Stimulated activated CD4-positive, alpha-beta T cell treated with anti-CD3 and anti-CD28 coated beads, TNF-alpha, amount 100 ng/mL, for 48 hours (primary cell): ENCODE results near the gene TAGLN.
"Not testable (repeated sequence)": the region's sequence is repeated elsewhere in the genome, so short reads cannot be mapped to it uniquely, and the experiment has no call there.

Experiments used
- DNase-seq, 3 donors: peaks; one replicate each; pipeline ENCODE4 v3.0.0-alpha.2; 2020; ENCODE audit warnings: low read depth in 3 of 3

Gene TAGLN

DNA sequence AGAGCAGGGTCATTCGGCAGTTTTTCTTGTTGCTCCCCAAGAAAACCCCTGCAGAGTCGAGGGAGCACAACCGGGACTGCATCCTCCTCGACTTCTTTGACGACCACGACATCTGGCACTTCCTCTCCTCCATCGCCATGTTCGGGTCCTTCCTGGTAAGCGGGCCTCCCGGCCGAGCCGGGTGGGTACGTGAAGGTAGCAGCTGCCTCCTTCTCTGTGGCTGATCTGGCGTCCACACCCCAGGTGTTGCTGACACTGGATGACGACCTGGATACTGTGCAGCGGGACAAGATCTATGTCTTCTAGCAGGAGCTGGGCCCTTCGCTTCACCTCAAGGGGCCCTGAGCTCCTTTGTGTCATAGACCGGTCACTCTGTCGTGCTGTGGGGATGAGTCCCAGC, 3.4 kb upstream of the TAGLN start:
- DNase-seq = no peak

DNA sequence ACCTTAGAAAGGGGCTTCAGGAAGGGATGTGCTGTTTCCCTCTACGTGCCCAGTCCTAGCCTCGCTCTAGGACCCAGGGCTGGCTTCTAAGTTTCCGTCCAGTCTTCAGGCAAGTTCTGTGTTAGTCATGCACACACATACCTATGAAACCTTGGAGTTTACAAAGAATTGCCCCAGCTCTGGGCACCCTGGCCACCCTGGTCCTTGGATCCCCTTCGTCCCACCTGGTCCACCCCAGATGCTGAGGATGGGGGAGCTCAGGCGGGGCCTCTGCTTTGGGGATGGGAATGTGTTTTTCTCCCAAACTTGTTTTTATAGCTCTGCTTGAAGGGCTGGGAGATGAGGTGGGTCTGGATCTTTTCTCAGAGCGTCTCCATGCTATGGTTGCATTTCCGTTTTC, 2.2 kb upstream of the TAGLN start:
- DNase-seq = no peak

DNA sequence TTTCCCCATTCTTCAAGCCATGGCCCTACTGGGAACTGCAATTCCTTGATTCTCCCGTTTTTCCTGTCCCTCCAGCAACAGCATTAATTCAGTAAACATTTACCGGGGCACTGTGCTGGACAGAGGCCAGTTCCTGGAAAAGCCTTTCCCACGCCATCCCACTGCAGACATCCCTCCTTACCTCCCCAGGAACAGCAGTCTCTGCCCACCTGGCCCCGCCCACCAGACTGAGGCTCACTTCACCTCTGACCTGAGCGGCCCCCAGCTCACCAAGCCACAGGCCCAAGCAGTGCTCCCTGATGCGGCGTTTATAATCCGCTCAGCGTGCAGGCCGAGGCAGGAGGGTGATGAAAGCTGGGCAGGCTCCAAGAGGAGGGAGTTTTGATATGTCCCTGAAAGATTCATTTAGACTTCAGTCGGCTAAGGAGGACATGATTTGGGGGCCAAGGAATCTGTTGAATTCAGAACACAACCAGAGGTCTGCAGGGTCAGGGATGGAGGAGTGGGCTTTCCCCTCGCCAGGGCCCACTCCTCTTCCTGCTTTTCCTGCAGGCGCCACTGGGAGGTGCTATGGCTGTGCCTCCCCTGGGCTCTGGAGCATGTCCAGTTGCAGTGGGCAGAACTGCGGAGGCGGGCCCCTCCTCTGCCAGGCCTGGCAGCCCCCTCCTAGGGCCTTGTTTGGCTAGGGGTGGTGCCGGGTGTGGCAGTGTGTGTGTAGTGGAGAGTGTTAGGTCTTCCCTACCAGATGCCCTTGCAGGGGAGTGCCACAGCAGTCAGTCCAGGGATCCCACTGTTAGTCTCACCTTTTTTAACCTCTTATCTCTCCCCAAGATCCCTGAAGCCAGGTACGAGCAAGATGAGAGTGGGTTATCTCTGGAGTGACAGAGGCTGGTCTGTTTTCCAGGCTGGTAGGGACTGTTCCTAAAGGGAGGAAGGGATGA, 1.4 kb upstream of the TAGLN start:
- DNase-seq = no peak

DNA sequence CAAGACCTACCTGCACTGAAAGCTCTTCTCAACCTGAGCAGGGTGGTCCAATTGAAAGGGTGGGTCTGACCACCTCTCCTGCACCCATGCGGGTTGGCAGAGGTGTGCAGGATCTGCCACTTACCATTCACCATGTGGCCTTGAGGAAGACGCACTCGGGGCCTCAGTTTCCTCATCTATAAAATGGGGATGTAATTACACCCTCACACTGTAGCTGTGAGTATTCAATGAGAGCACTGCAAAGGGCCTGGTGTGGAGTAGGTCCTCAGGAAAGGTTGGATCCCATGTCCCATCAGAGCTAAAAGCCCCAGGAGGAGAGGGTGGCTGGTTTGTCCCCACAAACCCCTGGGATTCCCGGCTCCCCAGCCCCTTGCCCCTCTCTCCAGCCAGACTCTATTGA, 557 bp upstream of the TAGLN start:
- DNase-seq = no peak

DNA sequence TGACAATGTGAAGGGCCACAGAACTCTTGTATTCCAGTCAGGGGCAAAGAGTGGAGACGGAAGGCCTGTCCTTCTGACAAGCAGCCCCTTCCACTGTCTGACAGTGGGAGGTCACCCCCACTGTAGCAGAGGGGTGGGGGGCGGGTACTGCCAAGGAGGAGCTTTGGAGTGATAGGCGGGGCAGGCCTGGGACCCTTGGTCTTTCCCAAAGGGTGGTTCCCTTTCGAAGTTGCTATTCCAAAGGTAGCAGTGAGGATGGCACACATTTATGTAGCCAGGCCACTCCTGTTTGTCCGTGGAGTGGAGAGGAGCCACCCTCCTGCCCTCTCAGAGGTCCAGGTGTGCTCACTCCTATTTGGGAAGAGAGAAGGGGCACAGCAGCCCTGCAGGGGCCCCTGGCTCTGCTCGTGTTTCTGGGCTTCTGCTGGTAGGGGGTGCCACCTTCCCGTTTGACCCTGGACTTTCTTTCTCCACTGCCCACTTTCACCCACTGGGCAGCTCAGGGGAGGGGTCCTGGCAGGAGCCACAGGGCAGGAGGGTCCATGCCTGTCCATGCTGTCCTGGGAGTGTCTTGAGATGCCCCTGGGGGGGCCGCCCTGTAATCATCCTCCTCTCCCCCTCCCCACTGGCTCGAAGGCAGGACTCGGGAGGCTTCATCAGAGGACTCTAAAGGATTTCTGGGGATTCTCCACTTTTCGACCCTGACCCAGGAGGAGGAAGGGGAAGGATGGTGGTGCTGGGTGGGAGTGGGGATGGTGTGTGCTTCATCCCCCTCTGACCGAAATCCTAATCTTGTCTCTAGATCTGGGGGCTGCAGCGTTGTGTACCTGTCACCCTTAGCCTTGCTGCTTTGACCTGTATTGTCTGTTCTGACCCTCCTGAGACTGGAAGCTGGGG, 994 bp downstream of the TAGLN start:
- DNase-seq = no peak

DNA sequence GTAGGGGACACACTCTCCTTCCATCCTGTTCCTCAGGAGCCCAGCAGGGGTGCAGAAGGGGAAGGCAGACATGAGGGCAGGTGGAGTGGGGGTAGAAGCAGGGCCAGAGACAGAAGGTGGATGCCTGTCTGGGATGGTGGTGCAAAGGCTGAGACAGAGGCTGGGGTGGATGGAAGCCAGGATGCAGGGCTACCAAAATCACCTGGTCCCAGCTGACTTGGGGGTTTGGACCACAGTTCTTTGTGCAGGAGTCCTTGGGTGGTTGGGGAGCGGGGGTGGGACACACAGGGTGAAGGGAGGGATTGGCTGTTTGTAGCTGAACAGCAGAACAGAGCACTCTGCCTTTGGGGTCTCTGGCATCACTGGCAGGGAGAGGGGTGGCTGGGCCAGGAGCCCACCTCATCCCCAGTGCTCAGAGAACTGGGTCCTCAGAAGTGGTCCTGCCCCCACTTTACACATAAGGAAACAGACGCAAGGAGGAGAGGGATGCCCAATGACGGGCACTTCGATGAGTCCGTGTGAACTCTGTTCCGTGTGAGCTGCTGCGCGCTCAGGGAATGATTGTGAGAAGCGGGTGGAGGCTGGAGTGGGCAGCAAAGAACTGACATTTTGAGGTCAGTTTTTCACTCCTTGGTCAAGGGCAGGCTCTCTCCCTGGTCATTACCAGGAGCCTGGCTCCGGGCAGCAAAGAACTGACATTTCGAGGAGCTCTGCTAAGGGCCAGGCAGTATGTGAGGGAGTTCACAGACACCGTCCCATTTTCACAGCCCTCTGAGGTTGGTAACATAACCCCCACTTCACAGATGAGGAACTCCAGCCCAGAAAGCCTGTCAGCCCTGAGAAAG, 1.9 kb downstream of the TAGLN start:
- DNase-seq = no peak

DNA sequence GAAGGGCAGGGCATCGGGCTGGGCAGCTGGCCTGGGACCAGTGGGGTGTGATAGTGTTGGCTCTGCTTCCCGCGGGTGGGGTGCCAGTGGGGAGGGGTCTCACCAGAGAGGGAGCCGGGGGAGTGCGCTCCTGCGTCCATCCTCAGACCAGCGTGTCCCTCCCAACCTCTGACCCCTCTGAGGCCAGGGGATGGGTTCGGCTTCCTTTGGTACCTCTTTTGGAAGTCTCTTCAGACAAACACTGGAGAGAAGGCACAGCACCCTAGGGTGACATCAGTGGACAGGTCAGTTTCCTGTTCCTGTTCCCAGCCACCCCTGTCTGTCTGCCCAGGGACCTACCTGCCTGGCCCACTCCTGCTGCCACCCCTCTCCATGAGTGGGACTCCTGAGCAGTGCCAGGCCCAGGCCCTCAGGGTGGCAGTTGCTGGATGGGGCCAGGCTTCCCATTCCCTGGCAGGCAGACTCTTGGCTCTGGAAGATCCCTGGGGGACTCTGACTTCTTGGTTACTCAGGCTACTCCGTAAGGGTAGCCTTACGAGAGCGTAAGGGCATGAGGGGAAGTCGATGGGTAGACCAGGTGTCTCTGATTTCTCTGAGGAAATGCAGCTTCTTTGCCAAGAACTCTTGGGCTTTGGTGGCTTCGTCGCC, 2.6 kb downstream of the TAGLN start:
- no peak for DNase-seq

DNA sequence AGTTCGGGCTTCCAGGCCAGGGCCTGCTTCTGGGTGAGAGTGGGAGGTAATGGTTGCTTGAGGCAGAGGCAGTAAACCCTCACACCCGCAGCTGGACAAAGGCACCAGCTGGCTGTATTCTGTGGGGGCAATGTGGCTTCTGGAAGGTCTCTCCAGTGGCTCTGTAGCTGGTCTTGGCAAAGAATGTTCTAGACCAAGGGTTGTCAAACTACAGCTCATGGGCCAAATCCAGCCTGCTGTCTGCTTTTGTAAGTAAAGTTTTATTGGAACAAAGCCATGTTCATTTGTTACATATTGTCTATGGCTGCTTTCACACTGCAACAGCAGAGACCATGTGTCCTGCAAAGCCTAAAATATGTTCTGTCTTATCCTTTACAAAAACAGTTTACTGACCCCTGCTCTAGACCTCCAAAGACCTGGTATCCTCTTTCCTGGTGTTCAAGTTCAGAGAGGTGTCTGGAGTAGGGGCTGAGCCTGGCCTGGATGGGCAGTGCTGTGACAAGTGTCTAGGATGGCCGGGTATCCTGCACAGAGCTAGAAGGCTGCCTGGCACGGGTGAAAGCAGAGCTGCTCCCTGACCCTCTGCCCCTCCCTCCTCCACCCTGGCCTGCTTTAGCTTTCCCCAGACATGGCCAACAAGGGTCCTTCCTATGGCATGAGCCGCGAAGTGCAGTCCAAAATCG, 3.4 kb downstream of the TAGLN start:
- DNase-seq = no peak

DNA sequence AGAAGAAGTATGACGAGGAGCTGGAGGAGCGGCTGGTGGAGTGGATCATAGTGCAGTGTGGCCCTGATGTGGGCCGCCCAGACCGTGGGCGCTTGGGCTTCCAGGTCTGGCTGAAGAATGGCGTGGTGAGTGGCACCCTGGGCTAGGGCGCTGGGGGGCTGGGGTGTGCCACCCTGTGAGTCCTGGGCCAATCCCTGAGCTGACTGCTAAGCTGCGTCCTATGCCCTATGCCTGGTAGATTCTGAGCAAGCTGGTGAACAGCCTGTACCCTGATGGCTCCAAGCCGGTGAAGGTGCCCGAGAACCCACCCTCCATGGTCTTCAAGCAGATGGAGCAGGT, 3.9 kb downstream of the TAGLN start:
- DNase-seq = no peak

DNA sequence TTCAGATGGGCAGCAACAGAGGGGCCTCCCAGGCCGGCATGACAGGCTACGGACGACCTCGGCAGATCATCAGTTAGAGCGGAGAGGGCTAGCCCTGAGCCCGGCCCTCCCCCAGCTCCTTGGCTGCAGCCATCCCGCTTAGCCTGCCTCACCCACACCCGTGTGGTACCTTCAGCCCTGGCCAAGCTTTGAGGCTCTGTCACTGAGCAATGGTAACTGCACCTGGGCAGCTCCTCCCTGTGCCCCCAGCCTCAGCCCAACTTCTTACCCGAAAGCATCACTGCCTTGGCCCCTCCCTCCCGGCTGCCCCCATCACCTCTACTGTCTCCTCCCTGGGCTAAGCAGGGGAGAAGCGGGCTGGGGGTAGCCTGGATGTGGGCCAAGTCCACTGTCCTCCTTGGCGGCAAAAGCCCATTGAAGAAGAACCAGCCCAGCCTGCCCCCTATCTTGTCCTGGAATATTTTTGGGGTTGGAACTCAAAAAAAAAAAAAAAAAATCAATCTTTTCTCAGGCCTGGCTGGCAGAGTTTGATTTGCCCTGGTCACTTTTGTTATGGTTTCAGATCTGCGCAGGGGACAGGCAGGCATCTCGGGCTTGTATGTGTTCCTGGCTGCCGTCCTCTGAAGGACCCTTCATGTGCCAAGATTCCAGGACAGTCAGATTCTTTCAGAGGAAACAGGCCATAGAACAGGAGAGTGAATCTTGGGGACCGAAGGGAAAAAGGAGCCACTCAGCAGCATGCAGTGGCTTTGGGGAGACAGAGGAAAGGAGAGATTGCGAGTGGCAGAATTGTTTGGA, 5.3 kb downstream of the TAGLN start:
- no peak for DNase-seq

DNA sequence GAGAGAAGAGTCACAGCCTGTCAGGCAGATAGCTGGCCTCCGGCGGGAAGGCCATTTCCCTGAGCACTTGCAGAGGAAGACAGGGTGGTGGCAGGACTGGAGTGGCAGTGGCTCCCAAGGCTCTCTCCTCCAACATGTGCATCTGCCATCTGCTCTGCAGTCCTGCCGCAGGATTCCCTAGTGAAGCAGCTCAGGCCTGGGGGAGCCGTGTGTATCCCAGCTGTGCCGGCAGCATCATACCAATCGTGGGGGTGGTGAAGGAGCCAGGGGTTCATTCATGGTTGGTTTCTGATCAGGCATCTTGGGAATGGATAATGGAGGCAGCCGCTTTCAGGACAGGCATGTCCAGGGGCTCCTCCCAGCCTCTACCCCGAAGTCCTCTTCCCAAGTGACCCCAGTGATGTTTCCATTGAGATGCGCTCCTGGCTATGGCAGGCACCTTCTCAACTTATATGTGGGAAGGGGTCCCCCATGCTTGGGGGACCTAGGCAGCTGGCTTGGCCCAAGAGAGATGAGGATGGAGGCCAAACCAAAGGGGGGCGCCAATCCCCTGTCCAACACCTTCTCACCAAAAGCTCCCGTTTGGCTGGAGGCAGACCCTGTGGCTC, 6.1 kb downstream of the TAGLN start:
- DNase-seq = no peak

DNA sequence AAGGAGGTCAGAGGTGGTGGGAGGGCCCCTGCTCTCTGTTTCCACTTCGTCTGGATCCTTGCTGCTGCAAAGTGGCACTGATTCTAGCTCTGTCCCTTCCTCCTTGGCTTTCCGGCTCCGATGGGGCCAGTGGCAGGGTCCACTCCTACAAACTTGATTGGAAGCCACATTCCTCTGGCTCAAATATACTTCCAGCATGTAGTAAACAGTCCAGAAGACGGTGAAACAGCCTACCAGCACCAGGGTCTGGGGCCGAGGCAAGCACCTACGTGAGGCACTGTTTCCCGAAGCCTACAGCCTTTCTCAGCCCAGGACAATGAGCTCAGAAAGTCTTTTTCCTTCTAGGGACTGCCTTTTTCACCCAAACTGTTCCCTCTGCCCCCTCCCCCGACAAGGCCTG, 6.9 kb downstream of the TAGLN start:
- not testable (repeated sequence) for DNase-seq

DNA sequence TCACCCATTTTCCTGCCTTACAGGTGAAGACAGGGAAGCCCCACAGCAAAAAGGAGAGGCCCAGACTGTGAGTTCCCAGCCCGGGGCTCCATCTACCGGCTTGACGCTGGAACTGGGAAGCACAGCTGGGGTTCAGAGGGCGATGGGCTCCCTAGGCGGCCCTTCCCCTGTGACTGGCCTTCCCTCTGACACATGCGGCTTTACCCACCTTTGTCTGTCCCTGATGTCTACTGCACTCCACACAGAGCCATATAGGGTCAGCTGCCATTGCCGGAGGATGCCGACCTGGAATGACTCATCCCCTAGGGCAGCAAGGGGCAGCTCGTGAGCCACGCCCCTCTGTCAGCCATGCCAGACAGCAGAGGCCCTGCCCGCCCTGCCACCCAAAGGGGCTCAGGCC, 7.7 kb downstream of the TAGLN start:
- DNase-seq = not testable (repeated sequence)

DNA sequence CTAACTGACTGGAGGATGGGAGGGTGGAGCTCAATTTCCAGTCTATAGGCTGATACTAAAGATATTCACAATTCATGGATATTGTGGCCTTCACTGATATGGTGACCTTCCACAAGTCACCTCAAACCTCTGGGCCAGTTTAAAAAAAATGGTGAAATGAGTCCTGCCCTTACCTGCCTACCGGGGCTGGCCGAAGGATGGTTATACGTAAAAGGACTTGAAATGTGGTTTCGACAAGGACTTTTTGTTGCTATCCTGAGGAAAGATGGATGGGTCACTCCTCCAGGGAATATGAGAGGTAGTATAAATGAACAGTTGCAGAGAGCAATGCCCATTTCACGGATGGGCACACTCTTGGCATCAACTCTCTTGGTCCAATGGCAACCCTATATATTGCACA, 8.3 kb downstream of the TAGLN start:
- DNase-seq = not testable (repeated sequence)

DNA sequence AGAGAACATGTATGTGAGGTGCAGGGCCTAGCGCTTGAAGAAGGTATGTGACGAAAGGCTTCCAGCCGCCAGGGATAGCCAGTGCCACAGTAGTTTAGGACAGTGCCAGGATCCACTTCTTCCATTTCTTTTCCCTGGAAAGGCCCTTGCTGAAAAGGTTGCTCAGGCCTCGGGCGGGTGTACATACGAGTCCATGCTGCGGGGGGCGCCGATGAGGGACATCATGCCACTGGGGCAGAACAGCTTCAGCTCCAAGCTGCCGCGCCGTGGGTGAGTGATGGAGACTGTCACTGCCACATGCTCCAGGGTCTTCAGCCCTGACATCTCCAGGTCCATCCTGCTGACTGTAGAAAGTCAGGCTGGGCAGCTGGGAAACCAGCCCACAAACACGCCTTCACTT, 9.5 kb downstream of the TAGLN start:
- not testable (repeated sequence) for DNase-seq

DNA sequence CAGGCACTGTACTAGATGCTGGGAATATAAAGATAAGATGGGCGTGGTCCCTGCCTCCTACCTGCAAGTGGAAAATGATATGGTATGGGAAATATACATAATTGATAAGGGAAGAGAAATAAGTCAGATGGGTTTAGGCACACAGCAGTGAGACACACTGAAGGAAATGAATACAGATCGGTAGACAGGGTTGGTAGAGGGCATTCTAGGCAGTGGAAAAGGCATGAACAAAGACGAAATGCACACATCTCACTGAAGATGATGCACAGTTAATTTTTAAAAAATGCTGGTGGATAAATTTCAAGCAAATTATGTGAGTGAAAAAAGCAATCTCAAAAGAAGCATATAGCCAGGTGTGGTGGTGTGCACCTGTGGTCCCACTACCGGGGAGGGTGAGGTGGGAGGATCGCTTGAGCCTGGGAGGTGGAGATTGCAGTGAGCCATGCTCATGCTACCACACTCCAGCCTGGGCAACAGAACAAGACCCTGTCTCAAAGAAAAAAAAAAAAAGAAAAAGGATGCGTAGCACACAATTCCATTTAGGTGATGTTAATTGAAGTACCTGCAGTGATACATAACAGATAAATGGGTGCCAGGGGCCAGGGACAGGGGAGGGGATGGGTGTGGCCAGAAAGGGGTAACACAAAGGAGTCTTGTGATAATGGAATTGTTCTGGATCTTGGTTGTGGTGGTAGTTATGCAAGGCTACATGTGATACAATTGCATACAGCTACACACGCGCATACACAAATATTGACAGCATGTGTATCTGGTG, 10.4 kb downstream of the TAGLN start:
- not testable (repeated sequence) for DNase-seq

DNA sequence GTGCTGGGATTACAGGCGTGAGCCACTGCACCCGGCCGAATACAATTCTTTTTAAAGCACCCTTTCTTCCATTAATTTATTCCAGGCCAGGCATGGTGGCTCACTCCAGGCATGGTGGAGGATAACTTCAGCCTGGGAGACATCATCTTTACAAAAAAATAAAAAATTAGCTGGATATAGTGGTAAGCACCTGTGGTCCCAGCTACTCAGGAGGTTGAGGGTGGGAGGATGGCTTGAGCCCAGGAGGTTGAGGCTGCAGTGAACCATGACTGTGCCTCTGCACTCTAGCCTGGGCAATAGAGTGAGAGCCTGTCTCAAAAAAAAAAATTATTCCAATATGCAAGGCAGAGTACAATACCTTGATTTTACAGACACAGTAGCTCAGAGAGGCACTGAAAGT, 11.4 kb downstream of the TAGLN start:
- DNase-seq = no peak

DNA sequence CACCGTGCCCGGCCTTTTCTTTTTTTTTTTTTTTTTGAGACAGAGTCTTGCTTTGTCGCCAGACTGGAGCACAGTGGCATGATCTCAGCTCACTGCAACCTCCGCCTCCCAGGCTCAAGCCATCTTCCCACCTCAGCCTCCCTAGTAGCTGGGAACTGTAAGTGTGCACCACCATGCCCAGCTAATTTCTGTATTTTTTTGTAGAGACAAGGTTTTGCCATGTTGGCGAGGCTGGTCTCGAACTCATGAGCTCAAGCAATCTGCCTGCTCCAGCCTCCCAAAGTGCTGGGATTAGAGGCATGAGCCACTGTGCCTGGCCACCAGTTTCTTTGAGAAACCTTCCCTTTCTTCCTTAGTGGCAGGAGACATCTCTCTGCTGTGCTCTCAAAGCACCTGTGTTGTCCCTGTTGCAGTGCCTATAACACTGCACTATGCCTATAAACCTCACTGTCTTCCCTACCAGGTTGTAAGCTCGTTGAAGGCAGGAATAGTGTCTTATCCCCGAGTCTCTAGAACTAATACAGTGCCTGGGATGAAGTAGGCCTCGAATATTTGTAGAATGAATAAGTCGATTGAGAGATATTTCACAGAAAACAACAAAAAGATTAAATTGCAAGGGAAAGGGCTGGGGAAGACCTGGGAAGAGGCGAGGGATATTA, 13.7 kb downstream of the TAGLN start:
- no peak for DNase-seq
